Measurements from ENCODE around the gene EIF3B.

EIF3B gene

DNA sequence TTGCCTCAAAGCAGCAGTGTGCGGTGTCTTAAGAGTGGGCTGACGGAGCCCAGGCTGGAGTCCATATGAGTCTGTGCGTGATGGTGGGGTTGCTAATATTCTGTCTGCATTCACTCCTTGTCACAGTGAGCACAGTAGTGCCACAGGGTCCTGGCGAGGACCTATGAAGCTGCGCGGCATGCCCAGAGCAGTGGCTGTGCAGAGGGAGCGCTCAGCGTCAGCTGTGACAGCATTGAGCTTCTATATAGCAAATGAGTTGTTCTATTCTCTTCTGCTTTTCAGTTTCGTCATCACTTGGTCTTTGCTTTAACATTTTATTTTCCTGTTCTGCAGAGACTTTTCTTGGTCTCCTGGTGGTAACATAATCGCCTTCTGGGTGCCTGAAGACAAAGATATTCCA, 14.5 kb downstream of the EIF3B start:
- TF ChIP-seq, protein P1, sequence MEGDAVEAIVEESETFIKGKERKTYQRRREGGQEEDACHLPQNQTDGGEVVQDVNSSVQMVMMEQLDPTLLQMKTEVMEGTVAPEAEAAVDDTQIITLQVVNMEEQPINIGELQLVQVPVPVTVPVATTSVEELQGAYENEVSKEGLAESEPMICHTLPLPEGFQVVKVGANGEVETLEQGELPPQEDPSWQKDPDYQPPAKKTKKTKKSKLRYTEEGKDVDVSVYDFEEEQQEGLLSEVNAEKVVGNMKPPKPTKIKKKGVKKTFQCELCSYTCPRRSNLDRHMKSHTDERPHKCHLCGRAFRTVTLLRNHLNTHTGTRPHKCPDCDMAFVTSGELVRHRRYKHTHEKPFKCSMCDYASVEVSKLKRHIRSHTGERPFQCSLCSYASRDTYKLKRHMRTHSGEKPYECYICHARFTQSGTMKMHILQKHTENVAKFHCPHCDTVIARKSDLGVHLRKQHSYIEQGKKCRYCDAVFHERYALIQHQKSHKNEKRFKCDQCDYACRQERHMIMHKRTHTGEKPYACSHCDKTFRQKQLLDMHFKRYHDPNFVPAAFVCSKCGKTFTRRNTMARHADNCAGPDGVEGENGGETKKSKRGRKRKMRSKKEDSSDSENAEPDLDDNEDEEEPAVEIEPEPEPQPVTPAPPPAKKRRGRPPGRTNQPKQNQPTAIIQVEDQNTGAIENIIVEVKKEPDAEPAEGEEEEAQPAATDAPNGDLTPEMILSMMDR (conservative IDR thresholded peaks at IDR 0.05; ENCODE audit: low read depth) = no peak
- no peak overlapping the region for H3K27ac ChIP-seq
- POLR2A ChIA-PET (ENCODE audit: low non-redundant PET) = no interaction called here
- CTCF ChIA-PET = interaction anchor here (0.5 to 0.6 kb wide), 2 partner anchors 29 to 74 kb away, joined by 3 read pairs; no protein-coding TSS in a partner anchor
- DNase-seq (ENCODE audit: low spot score) = no peak

DNA sequence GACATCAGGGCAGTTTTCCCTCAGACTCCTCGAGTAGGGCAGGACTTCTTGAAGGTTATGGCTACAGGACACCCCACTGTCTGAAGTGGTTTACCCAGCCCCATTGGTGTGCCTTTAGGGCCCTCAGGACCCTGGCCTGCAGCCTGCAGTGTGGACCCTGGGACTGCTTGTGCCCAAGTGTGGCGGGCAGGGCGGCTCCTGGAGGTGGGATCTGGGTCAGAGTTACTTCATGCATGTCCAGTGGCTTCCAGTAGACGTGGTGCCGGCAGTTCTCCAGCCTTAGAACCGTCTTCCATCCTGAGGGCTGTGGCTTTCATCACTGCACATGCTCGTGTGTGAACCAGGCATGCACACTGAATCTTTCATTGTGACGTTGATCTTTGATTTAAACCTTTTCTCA, 16.7 kb downstream of the EIF3B start:
- H3K27ac ChIP-seq = no peak overlapping the region; the same call in 1 of the 2 replicates
- TF ChIP-seq, protein P1 (conservative IDR thresholded peaks at IDR 0.05; ENCODE audit: low read depth) = no peak
- ChIA-PET POLR2A (ENCODE audit: low non-redundant PET) (no interaction called here), CTCF (no interaction called here)
- no peak for DNase-seq (ENCODE audit: low spot score)

DNA sequence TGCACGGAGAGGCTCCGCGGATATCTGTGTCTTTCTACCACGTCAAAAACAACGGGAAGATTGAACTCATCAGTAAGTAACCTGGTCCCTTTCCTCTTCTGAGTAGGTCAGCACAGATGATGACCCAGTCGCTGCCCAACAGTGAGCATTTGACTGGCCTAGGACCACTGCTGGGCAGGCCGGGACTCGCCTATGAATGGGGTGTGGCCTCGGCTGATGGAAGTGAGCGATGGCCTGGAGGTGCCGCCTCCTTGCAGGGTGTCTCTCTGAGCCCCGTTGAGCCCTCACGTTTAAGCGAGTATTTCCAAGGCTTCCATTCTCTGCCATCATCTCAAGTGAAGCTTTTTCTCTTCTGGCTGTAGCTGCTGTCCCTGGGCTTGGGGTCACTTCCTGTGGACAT, 18.1 kb downstream of the EIF3B start:
- TF ChIP-seq, protein P1 (conservative IDR thresholded peaks at IDR 0.05; ENCODE audit: low read depth) = no peak
- H3K27ac ChIP-seq = peak overlapping the region; percentile 50
- CTCF ChIA-PET = no interaction called here
- no peak for DNase-seq (ENCODE audit: low spot score)
- POLR2A ChIA-PET (ENCODE audit: low non-redundant PET) = no interaction called here

DNA sequence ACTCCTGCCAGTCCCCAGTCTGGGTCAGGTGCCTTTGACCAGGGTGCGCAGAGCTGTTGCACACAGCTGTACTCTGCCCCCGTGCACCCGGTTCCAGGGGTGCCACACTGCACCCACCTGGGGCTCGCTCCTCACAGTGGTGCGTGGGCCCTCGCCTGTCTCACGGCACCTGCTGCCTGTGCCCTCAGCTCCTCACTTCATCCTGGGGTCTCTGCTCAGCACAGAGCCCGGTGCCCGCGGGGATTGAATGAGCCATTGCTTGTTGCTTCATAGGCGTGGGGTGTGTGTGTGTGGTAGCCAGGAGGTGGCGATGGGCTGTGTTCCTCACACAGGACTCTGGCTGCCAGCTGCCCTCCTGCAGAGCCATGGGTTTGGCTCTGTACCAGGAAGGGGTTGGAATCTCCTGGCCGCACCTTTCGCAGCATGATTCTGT, 18.5 kb downstream of the EIF3B start:
- TF ChIP-seq, protein P1 (conservative IDR thresholded peaks at IDR 0.05; ENCODE audit: low read depth) = no peak

DNA sequence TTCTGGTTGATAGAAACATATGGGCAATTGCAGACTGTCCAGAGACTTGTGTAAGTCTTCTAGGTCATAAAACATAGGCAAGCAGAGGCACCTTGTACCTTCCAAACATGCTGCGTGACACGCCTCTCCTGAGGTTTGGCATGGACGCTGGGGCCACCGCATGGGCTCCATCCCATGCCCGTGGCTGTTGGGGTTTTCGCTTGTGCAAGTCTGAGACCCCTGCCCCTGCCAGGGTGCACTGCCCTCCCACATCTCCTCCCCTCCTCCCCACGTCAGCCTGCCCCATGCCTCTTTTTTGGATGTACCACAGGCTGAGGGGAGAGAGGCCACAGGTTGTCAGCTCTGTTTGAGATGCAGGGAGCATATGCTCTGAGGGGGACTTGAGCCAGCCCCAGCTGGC, 19.0 kb downstream of the EIF3B start:
- POLR2A ChIA-PET (ENCODE audit: low non-redundant PET) = no interaction called here
- peak overlapping the region; percentile 50 for H3K27ac ChIP-seq
- TF ChIP-seq, protein P1 (conservative IDR thresholded peaks at IDR 0.05; ENCODE audit: low read depth) = no peak
- DNase-seq (ENCODE audit: low spot score) = no peak
- CTCF ChIA-PET = interaction anchor here (0.6 kb wide), 1 partner anchor 312 kb away, joined by 3 read pairs; no protein-coding TSS in a partner anchor

More for the DNA sequence above, 18.5 kb downstream of the EIF3B start:
- ChIA-PET CTCF (interaction anchor here (0.6 kb wide), 1 partner anchor 313 kb away, joined by 3 read pairs; no protein-coding TSS in a partner anchor), POLR2A (ENCODE audit: low non-redundant PET) (no interaction called here)
- no peak for DNase-seq (ENCODE audit: low spot score)
- H3K27ac ChIP-seq = peak overlapping the region; percentile 50

DNA sequence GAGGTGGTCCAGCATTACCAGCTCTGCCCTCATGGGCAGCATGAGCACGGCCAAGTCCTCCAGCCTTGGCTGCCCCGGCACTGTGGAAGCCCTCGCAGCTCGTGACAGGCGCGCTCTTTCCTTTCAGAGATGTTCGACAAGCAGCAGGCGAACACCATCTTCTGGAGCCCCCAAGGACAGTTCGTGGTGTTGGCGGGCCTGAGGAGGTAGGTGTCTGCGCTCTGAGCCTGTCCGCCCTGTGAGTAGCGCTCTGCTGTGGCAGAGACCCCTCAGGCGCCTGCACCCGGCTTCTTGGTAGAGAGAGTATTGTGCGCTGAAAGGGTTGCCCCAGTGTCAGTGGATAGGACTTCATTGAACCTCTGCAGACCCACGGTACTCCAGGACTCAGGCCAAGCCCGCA, 19.8 kb downstream of the EIF3B start:
- no peak overlapping the region; the same call in 1 of the 2 replicates for H3K27ac ChIP-seq
- ChIA-PET CTCF (interaction anchor here (0.6 kb wide), 1 partner anchor 1334 kb away, joined by 4 read pairs; no protein-coding TSS in a partner anchor), POLR2A (ENCODE audit: low non-redundant PET) (no interaction called here)
- TF ChIP-seq, protein P1 (conservative IDR thresholded peaks at IDR 0.05; ENCODE audit: low read depth) = no peak
- no peak for DNase-seq (ENCODE audit: low spot score)

Measured in RWPE1 (cell line).